GM18870 (cell line): ENCODE data around the gene MEGF10.

Experiments used
- ATAC-seq: cut with Tn5 transposase; IDR thresholded peaks from one replicate; pipeline ENCODE4 v1.9.1; 2021; ENCODE audit warnings: moderate library complexity; ENCODE audit not compliant: unreplicated experiment

The MEGF10 gene

GRCh38 chr5:127431977-127432585 lies 141.5 kb downstream of the MEGF10 start:
- ATAC-seq = no peak

- ATAC-seq = no peak
Observed at GRCh38 chr5:127433526-127433925, 142.9 kb downstream of the MEGF10 start.

GRCh38 chr5:127434588-127434987 lies 144.0 kb downstream of the MEGF10 start:
- ATAC-seq = no peak

GRCh38 chr5:127435821-127436220 lies 145.2 kb downstream of the MEGF10 start:
- no peak for ATAC-seq

- ATAC-seq = no peak
Observed at GRCh38 chr5:127439644-127440043, 149.0 kb downstream of the MEGF10 start.

GRCh38 chr5:127440831-127441230 lies 150.2 kb downstream of the MEGF10 start:
- no peak for ATAC-seq

- ATAC-seq = no peak
Observed at GRCh38 chr5:127441799-127442484, 151.3 kb downstream of the MEGF10 start.

- no peak for ATAC-seq
Observed at GRCh38 chr5:127444171-127444570, 153.6 kb downstream of the MEGF10 start.

- no peak for ATAC-seq
Observed at GRCh38 chr5:127445328-127445727, 154.7 kb downstream of the MEGF10 start.

GRCh38 chr5:127446626-127447025 lies 156.0 kb downstream of the MEGF10 start:
- no peak for ATAC-seq

GRCh38 chr5:127447827-127448226 lies 157.2 kb downstream of the MEGF10 start:
- no peak for ATAC-seq

- no peak for ATAC-seq
Observed at GRCh38 chr5:127450046-127450445, 159.4 kb downstream of the MEGF10 start.

- no peak for ATAC-seq
Observed at GRCh38 chr5:127451096-127451495, 160.5 kb downstream of the MEGF10 start.

GRCh38 chr5:127452626-127453025 lies 162.0 kb downstream of the MEGF10 start:
- no peak for ATAC-seq

GRCh38 chr5:127471211-127471610 lies 180.6 kb downstream of the MEGF10 start:
- ATAC-seq = no peak

GRCh38 chr5:127472700-127473099 lies 182.1 kb downstream of the MEGF10 start:
- ATAC-seq = no peak

- ATAC-seq = no peak
Observed at GRCh38 chr5:127486471-127486870, 195.9 kb downstream of the MEGF10 start.

- ATAC-seq = peak; percentile 85
Observed at GRCh38 chr5:127492854-127493738, 202.5 kb downstream of the MEGF10 start.

GRCh38 chr5:127498548-127498947 lies 208.0 kb downstream of the MEGF10 start:
- ATAC-seq = no peak

- no peak for ATAC-seq
Observed at GRCh38 chr5:127505905-127506304, 215.3 kb downstream of the MEGF10 start.

GRCh38 chr5:127506616-127507015 lies 216.0 kb downstream of the MEGF10 start:
- ATAC-seq = no peak
